Esophagus muscularis mucosa (tissue), 4 donors: ENCODE results near the gene ARMC9. TPM values are rescaled to one million over a fixed set of nuclear protein-coding genes. Genes with fewer than 3 reads are reported as not detected.

ENCODE experiments used
- DNase-seq: peaks from one replicate; pipeline ENCODE4 v3.0.0-alpha.2; 2017; ENCODE audit errors: extremely low spot score
- H3K27ac ChIP-seq, 4 donors: fragments of 200-600 bp; sonication (generic); replicated peaks in 1 of 4; 1 replicate in 3 of 4; 2 replicates in 1 of 4; pipeline ENCODE4 v1.5.1; 2016 to 2019; ENCODE audit warnings: mild to moderate bottlenecking in 1 of 4
- H3K27me3 ChIP-seq, 4 donors: fragments of 200-600 bp; sonication (generic); one replicate each; pipeline versions ENCODE4 v1.5.1 to v1.6.0; 2016 to 2019
- H3K36me3 ChIP-seq, 4 donors: fragments of 200-600 bp; sonication (generic); one replicate each; pipeline ENCODE4 v1.5.1; 2016 to 2019
- H3K4me1 ChIP-seq, 4 donors: fragments of 200-600 bp; sonication (generic); one replicate each; pipeline ENCODE4 v1.5.1; 2016 to 2019
- H3K4me3 ChIP-seq, 4 donors: fragments of 200-600 bp; sonication (generic); 1 replicate in 2 of 4; 2 replicates in 2 of 4; pipeline ENCODE4 v1.5.1; 2016 to 2019; ENCODE audit warnings: mild to moderate bottlenecking in 4 of 4, moderate library complexity in 1 of 4
- H3K9me3 ChIP-seq, 4 donors: fragments of 200-600 bp; sonication (generic); 1 replicate in 3 of 4; 2 replicates in 1 of 4; pipeline ENCODE4 v1.5.1; 2016 to 2019
- CTCF ChIP-seq, 3 experiments: fragments of 200-600 bp in 2 of 3; fragments of 450-650 bp in 1 of 3; sonication (generic) in 2 of 3; IDR thresholded peaks; one replicate each; pipeline ENCODE4 v1.5.1; 2017 to 2019; ENCODE audit warnings: antibody characterized with exemption in 3 of 3, mild to moderate bottlenecking in 2 of 3, moderate library complexity in 1 of 3
- EP300 ChIP-seq: sonication (generic); formaldehyde crosslinking; IDR thresholded peaks from one replicate; pipeline ENCODE4 v1.6.1; 2017; ENCODE audit warnings: antibody characterized with exemption
- POLR2A ChIP-seq: fragments of 450-650 bp; IDR thresholded peaks from one replicate; pipeline ENCODE4 v1.6.1; 2017; ENCODE audit warnings: antibody characterized with exemption, moderate library complexity, mild to moderate bottlenecking, low read depth
- POLR2AphosphoS5 ChIP-seq, 2 donors: sonication (generic); formaldehyde crosslinking; IDR thresholded peaks; one replicate each; pipeline ENCODE4 v1.6.1; 2017; ENCODE audit warnings: antibody characterized with exemption in 2 of 2
- WGBS: methylation state at CpG from one replicate; pipeline ENCODE4 v1.1.5; 2018; 5-methylcytosine and 5-hydroxymethylcytosine counted together
- intact Hi-C: fragments of 100-400 bp; cut with DNase I; formaldehyde crosslinking; loops from one replicate; pipeline ENCODE4 v1.15.1; 2023
- total RNA-seq, 4 donors: library from RNA; depleted of rRNA; stranded (reverse); fragments of >200 nt; gene quantifications; one replicate each; pipeline versions ENCODE4 v1.1.0 to v1.2.1, GENCODE V29; 2016

ARMC9 gene
- total RNA-seq, 4 donors from 2014 or later = 119 to 262 (median 152) TPM

GRCh38 chr2:231392431-231393148 lies 194.2 kb downstream of the ARMC9 start:
- DNase-seq = no peak
- WGBS = 87% methylated on average over 10 of the region's 14 CpGs
- intact Hi-C loops = no loop called here

GRCh38 chr2:231393149-231394131 lies 195.0 kb downstream of the ARMC9 start:
- Histone ChIP-seq H3K4me1 (peaks cover 2 to 22% (median 15%) of the 10 kb centered on the region in 4 donors), H3K27ac (no peak overlapping the region), H3K27me3 (peaks cover 0 to 49% (median 22%) of the 10 kb centered on the region in 4 donors), H3K4me3 (no peak overlapping the region), H3K36me3 (peaks cover 0 to 8% (median 0%) of the 10 kb centered on the region in 4 donors), H3K9me3 (no peaks in the 10 kb centered on the region)
- intact Hi-C loops = no loop called here
- WGBS = 82% methylated on average over 12 of the region's 17 CpGs
- TF ChIP-seq POLR2AphosphoS5 (IDR thresholded peaks at IDR 0.05) (no peak), POLR2A (no peak), EP300 (no peak), CTCF (IDR thresholded peaks at IDR 0.05) (no peak)
- no peak for DNase-seq

More at GRCh38 chr2:231392431-231393148, 194.2 kb downstream of the ARMC9 start:
- no peaks in the 10 kb centered on the region for H3K36me3 ChIP-seq
- no peak overlapping the region for H3K27ac ChIP-seq
- H3K9me3 ChIP-seq = no peaks in the 10 kb centered on the region
- TF ChIP-seq EP300 = no peak
- TF ChIP-seq POLR2A = no peak
- no peak for TF ChIP-seq CTCF (IDR thresholded peaks at IDR 0.05)
- TF ChIP-seq POLR2AphosphoS5 (IDR thresholded peaks at IDR 0.05) = no peak
- H3K4me1 ChIP-seq = peaks cover 2 to 29% (median 18%) of the 10 kb centered on the region in 4 donors
- H3K27me3 ChIP-seq = peaks cover 0 to 49% (median 22%) of the 10 kb centered on the region in 4 donors
- H3K4me3 ChIP-seq = no peak overlapping the region

GRCh38 chr2:231394211-231395141 lies 196.0 kb downstream of the ARMC9 start:
- H3K9me3 ChIP-seq = no peaks in the 10 kb centered on the region
- peaks cover 0 to 49% (median 22%) of the 10 kb centered on the region in 4 donors for H3K27me3 ChIP-seq
- TF ChIP-seq CTCF (IDR thresholded peaks at IDR 0.05) (no peak), POLR2AphosphoS5 (IDR thresholded peaks at IDR 0.05) (no peak), EP300 (no peak), POLR2A (no peak)
- peaks cover 4 to 23% (median 18%) of the 10 kb centered on the region in 4 donors for H3K4me1 ChIP-seq
- intact Hi-C loops = no loop called here
- no peak for DNase-seq
- H3K27ac ChIP-seq = no peak overlapping the region
- 91% methylated on average over 13 of the region's 13 CpGs for WGBS
- H3K36me3 ChIP-seq = peaks cover 0 to 13% (median 0%) of the 10 kb centered on the region in 4 donors
- no peak overlapping the region for H3K4me3 ChIP-seq
